Uterus (tissue), 4 donors: ENCODE measurements around the gene TSFM. TPM values are rescaled to one million over a fixed set of nuclear protein-coding genes. Genes with fewer than 3 reads are reported as not detected.

Experiments
- DNase-seq, 2 donors: peaks; one replicate each; pipeline ENCODE4 v3.0.0-alpha.2; 2019 to 2020
- H3K27ac ChIP-seq, 2 donors: fragments of 200-600 bp; sonication (generic); 1 replicate in 1 of 2; 2 replicates in 1 of 2; pipeline ENCODE4 v1.5.1; 2016 to 2018
- H3K27me3 ChIP-seq, 2 donors: fragments of 200-600 bp; sonication (generic); one replicate each; pipeline ENCODE4 v1.5.1; 2018 to 2019; ENCODE audit warnings: control low read depth in 1 of 2
- H3K36me3 ChIP-seq, 2 donors: fragments of 200-600 bp; sonication (generic); one replicate each; pipeline ENCODE4 v1.5.1; 2019; ENCODE audit warnings: control low read depth in 1 of 2
- H3K4me1 ChIP-seq, 2 donors: fragments of 200-600 bp; sonication (generic); one replicate each; pipeline ENCODE4 v1.5.1; 2018 to 2019; ENCODE audit warnings: control low read depth in 1 of 2
- H3K4me3 ChIP-seq, 2 donors: fragments of 200-600 bp; sonication (generic); 1 replicate in 1 of 2; 2 replicates in 1 of 2; pipeline ENCODE4 v1.5.1; 2018 to 2019; ENCODE audit warnings: mild to moderate bottlenecking in 1 of 2
- H3K9me3 ChIP-seq, 2 donors: fragments of 200-600 bp; sonication (generic); one replicate each; pipeline ENCODE4 v1.5.1; 2019; ENCODE audit warnings: control low read depth in 1 of 2
- POLR2A ChIP-seq, 2 donors: fragments of 450-650 bp; IDR thresholded peaks; one replicate each; pipeline ENCODE4 v1.6.1; 2016; ENCODE audit warnings: antibody characterized with exemption in 2 of 2, mild to moderate bottlenecking in 1 of 2, moderate library complexity in 1 of 2
- intact Hi-C: fragments of 100-400 bp; cut with DNase I; formaldehyde crosslinking; loops from one replicate; pipeline ENCODE4 v1.15.1; 2023; ENCODE audit warnings: low total_unique reads
- total RNA-seq, 4 donors: library from RNA; depleted of rRNA in 3 of 4; stranded (reverse); fragments of >200 nt in 3 of 4; gene quantifications; one replicate each; pipeline versions ENCODE4 v1.1.0 to v1.2.4, GENCODE V29; 2014 to 2023
- TF ChIP-seq, protein P1 (sequence below), 4 experiments: fragments of 200-600 bp in 2 of 4; fragments of 450-650 bp in 2 of 4; sonication (generic) in 2 of 4; IDR thresholded peaks; one replicate each; pipeline ENCODE4 v1.5.1; 2016 to 2019; ENCODE audit warnings: antibody characterized with exemption in 4 of 4, mild to moderate bottlenecking in 2 of 4, moderate library complexity in 1 of 4
- donor health status: DM: yes; HTN: yes; CAD: no.

Gene TSFM
- total RNA-seq, 4 donors from 2014 or later: 8.2 to 22.3 (median 16.7) TPM

DNA sequence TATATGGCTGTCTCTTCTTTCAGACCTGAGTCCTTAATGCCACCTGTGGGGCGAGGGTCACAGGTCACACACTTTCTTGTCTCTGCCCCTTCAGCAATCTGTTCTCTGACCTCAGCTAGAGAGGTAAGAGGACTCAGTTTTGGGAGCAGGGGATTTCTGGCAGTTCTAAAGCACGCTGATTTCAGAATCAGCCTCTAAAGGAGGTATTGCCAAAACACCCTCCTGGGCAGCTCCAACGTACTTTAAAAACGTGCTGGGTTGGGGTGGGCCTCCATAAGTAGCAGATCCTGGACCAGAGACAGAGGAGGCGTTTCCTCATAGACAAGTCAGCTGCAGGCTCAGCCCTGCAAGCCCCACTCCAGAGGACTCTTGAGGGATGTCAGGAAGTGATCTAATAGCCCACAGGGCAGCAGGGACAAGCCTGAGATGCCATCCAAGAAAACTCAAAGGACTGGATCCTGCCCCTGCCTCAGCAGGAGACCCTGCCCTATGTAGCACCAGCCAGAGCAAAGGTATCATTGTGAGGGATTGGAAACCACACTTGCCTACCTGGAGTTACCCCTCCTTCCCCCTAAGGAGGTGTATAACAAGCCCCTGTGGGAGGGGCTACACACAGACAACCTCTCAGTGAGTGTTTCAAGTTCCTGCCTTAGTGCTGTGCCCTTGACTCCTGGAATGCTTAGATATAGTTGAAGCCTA is 55.4 kb downstream of the TSFM start:
- Histone ChIP-seq H3K27me3 (no peaks in the 10 kb centered on the region), H3K36me3 (no peaks in the 10 kb centered on the region), H3K27ac (peak overlapping the region; percentile 53 to 96), H3K4me3 (peak overlapping the region in 1 of 2 donors; percentile 28), H3K9me3 (no peaks in the 10 kb centered on the region), H3K4me1 (peaks cover 32 to 76% of the 10 kb centered on the region in 2 donors)
- no peak for TF ChIP-seq POLR2A (IDR thresholded peaks at IDR 0.05)
- TF ChIP-seq, protein P1, sequence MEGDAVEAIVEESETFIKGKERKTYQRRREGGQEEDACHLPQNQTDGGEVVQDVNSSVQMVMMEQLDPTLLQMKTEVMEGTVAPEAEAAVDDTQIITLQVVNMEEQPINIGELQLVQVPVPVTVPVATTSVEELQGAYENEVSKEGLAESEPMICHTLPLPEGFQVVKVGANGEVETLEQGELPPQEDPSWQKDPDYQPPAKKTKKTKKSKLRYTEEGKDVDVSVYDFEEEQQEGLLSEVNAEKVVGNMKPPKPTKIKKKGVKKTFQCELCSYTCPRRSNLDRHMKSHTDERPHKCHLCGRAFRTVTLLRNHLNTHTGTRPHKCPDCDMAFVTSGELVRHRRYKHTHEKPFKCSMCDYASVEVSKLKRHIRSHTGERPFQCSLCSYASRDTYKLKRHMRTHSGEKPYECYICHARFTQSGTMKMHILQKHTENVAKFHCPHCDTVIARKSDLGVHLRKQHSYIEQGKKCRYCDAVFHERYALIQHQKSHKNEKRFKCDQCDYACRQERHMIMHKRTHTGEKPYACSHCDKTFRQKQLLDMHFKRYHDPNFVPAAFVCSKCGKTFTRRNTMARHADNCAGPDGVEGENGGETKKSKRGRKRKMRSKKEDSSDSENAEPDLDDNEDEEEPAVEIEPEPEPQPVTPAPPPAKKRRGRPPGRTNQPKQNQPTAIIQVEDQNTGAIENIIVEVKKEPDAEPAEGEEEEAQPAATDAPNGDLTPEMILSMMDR (IDR thresholded peaks at IDR 0.05): no peak
- peak in 1 of 2 donors; percentile 51 for DNase-seq
- intact Hi-C loops: no loop called here

DNA sequence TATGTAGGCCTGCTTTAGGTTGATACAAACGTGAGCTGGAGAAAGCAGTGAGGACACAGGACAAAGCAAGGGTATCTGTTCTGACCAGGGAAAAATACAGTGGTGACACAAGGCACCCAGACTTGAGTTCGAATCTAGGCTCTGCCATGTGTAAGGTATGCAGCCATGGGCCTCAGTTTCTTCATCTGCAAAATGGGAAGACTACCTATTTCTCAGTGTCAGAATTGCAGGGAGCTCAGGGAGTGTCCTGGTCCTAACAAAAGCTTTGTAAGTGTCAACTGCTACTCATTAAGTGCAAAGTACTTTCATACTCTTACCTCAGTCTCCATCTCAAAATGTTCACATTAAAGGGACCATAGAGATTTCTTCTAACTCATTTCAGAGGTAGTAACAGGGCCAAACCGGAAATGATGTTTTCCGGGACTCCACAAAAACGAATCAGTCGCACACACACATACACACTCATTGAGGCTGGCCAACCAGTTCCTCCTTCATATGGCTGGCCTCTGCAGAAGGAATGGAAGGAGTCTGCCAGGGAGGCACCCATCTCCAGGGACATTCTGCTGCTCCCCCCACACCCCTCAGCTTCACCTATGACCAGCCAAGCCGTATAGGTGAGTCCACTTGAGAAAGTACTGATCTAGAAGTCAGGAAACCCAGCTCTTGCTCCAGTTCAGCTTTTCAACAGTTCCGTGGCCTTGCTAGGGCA is 56.2 kb downstream of the TSFM start:
- Histone ChIP-seq H3K27ac (peak overlapping the region; percentile 53 to 96), H3K4me1 (peaks cover 32 to 70% of the 10 kb centered on the region in 2 donors), H3K27me3 (no peaks in the 10 kb centered on the region), H3K36me3 (no peaks in the 10 kb centered on the region), H3K9me3 (no peaks in the 10 kb centered on the region), H3K4me3 (peak overlapping the region in 1 of 2 donors; percentile 3)
- intact Hi-C loops: no loop called here
- DNase-seq: no peak
- no peak for TF ChIP-seq POLR2A (IDR thresholded peaks at IDR 0.05)
- TF ChIP-seq, protein P1 (IDR thresholded peaks at IDR 0.05): no peak

DNA sequence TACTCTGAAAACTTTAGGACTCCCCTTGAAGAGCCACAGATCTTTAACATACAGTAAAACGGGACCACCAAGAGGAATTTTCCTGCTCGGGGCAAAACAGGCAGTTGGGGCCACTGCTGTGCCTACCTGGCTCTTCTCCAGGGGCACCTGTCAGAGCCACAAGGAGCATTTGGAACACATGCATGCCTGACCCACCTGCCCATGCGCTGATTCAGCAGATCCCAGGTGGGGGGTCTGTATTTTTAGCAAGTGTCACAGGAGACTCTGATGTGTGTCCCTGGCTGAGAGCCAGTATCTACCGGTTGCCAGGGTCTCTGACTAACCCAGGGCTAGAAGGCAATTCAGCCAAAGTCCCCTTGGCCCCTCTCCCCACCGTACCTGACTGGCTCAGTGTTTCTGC is 57.4 kb downstream of the TSFM start:
- Histone ChIP-seq H3K9me3 (no peaks in the 10 kb centered on the region), H3K4me1 (peaks cover 24 to 57% of the 10 kb centered on the region in 2 donors), H3K4me3 (peak overlapping the region in 1 of 2 donors; percentile 98), H3K27ac (peak overlapping the region; percentile 10 to 96), H3K36me3 (no peaks in the 10 kb centered on the region), H3K27me3 (no peaks in the 10 kb centered on the region)
- intact Hi-C loops: loop anchor here (5.0 kb wide), 1 partner anchor 57 kb away; no protein-coding TSS in a partner anchor
- TF ChIP-seq, protein P1 (IDR thresholded peaks at IDR 0.05): no peak
- no peak for DNase-seq

DNA sequence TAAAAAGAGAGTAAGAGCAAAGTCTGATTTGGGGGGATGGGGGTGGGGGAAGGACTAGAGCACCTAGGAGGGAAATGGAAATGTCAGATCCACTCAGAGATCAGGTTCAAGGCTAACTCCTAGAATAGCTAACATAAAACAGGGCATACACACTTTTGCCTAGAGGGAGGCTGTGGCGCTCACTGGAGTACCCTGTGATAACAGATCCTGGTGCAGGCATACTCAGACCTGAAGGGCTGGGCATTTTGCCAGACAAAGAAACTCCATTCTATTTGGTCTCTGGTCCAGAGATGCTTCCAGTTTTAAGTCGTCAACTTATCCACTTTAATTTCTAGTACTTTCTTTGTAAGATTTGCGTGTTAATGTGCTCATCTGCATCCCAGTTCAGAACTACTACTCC is 58.1 kb downstream of the TSFM start:
- TF ChIP-seq, protein P1 (IDR thresholded peaks at IDR 0.05): no peak
- no peak for TF ChIP-seq POLR2A (IDR thresholded peaks at IDR 0.05)
- no peak for DNase-seq
- peak overlapping the region; percentile 10 to 96 for H3K27ac ChIP-seq
- H3K4me3 ChIP-seq: peak overlapping the region in 1 of 2 donors; percentile 98
- no peaks in the 10 kb centered on the region for H3K27me3 ChIP-seq
- peaks cover 17 to 52% of the 10 kb centered on the region in 2 donors for H3K4me1 ChIP-seq
- no peaks in the 10 kb centered on the region for H3K9me3 ChIP-seq
- intact Hi-C loops: loop anchor here (5.0 kb wide), 1 partner anchor 57 kb away; no protein-coding TSS in a partner anchor
- H3K36me3 ChIP-seq: no peaks in the 10 kb centered on the region

DNA sequence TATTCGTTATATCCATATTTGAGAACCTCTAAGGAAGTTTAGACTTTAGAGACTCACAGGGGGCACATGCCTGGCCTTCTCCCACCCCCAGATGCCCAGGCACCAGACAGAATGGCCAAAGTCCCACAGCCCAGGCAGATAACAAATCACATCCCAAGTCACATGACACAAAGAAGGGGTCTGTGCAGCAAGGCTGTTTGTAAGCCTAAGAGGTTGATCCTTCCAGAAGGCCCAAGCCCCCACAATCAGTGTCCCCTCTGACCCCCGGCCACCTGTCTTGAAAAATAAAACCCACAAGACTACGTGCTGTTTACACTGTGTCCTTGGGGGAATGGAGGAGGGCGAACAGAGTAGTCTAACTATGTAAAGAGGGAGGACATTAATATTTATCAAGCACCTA is 58.9 kb downstream of the TSFM start:
- H3K27me3 ChIP-seq: no peaks in the 10 kb centered on the region
- no peak for TF ChIP-seq POLR2A (IDR thresholded peaks at IDR 0.05)
- TF ChIP-seq, protein P1 (IDR thresholded peaks at IDR 0.05): no peak
- peaks cover 15 to 46% of the 10 kb centered on the region in 2 donors for H3K4me1 ChIP-seq
- H3K27ac ChIP-seq: peak overlapping the region; percentile 10 to 96
- H3K36me3 ChIP-seq: no peaks in the 10 kb centered on the region
- intact Hi-C loops: loop anchor here (5.0 kb wide), 1 partner anchor 56 kb away; no protein-coding TSS in a partner anchor
- no peak for DNase-seq
- no peaks in the 10 kb centered on the region for H3K9me3 ChIP-seq
- peak overlapping the region in 1 of 2 donors; percentile 98 for H3K4me3 ChIP-seq
